GM12878 (cell line): ENCODE data around the gene PPP6R2. TPM values are rescaled to one million over a fixed set of nuclear protein-coding genes. Genes with fewer than 3 reads are reported as not detected.

Experiments
- ASH2L ChIP-seq: fragments of 300-600, 200-600 bp; sonication (generic); IDR thresholded peaks from 2 replicates; pipeline ENCODE4 v1.6.1; 2017; ENCODE audit warnings: low read depth, mild to moderate bottlenecking, borderline replicate concordance
- BRCA1 ChIP-seq: IDR thresholded peaks from 2 replicates; pipeline ENCODE4 v1.6.1; 2011; ENCODE audit warnings: low read depth, low read length, improper control_type of control experiment
- CHD2 ChIP-seq: IDR thresholded peaks from 2 replicates; pipeline ENCODE4 v1.6.1; 2011; ENCODE audit warnings: low read depth, low read length, improper control_type of control experiment, borderline replicate concordance
- KDM1A ChIP-seq: fragments of 200-600 bp; sonication (generic); IDR thresholded peaks from 2 replicates; pipeline ENCODE4 v1.6.1; 2016; ENCODE audit warnings: borderline replicate concordance
- PRDM15 ChIP-seq: fragments of 450-650 bp; formaldehyde crosslinking; IDR thresholded peaks from 2 replicates; pipeline ENCODE4 v1.4.0; 2020; ENCODE audit warnings: mild to moderate bottlenecking, moderate library complexity
- RB1 ChIP-seq: fragments of 450-650 bp; formaldehyde crosslinking; IDR thresholded peaks from 2 replicates; pipeline ENCODE4 v1.6.1; 2017; ENCODE audit warnings: mild to moderate bottlenecking, borderline replicate concordance
- RFX5 ChIP-seq: IDR thresholded peaks from 2 replicates; pipeline ENCODE4 v1.6.1; 2011; ENCODE audit warnings: low read depth, low read length, improper control_type of control experiment
- TCF3 ChIP-seq: IDR thresholded peaks from 2 replicates; pipeline ENCODE4 v1.6.1; 2012; ENCODE audit warnings: low read depth, mild to moderate bottlenecking, low read length, borderline replicate concordance; ENCODE audit not compliant: insufficient read depth
- polyA plus RNA-seq, 11 experiments: library from polyadenylated mRNA; depleted of rRNA in 4 of 11; unstranded in 6 of 11; stranded (reverse) in 5 of 11; fragments of >200 nt; fragmentation: Nextera tagmentation in 4 of 11; fragmentation: Illumina TruSeq in 1 of 11; extraction: Ambion mirVana in 4 of 11; extraction: Trizol in 1 of 11; gene quantifications; 1 replicate in 1 of 11; 2 replicates in 10 of 11; pipeline versions ENCODE4 v1.2.1 to v1.2.3, GENCODE V29; 2011 to 2016; ENCODE audit warnings: inconsistent platforms in 2 of 11, missing spikeins in 2 of 11, low read depth in 1 of 11
- total RNA-seq, 4 experiments: library from RNA; depleted of rRNA in 3 of 4; stranded (reverse); fragments of >200 nt in 3 of 4; fragmentation: Illumina TruSeq in 1 of 4; extraction: Trizol in 1 of 4; gene quantifications; 2 replicates each; pipeline versions ENCODE4 v1.2.1 to v1.2.3, GENCODE V29; 2013 to 2021
- TF ChIP-seq, protein P1 (sequence below): IDR thresholded peaks from 2 replicates; pipeline ENCODE4 v1.6.1; 2011; ENCODE audit warnings: low read depth, mild to moderate bottlenecking, low read length, moderate library complexity, borderline replicate concordance; ENCODE audit errors: extremely low read depth

PPP6R2 gene
- total and polyA plus RNA-seq, 10 of the 15 experiments (the other 5 are each of a cell fraction or from before 2014, with no cell fraction given), result 0.29 to 52.6 (median 25.4) TPM

GRCh38 chr22:50398831-50399648, 55.9 kb downstream of the PPP6R2 start (continued):
- no peak for TF ChIP-seq PRDM15 (CRISPR knock-in tag)
- TF ChIP-seq ASH2L, result no peak
- no peak for TF ChIP-seq RFX5
- TF ChIP-seq BRCA1, result no peak
- no peak for TF ChIP-seq CHD2
- TF ChIP-seq TCF3, result no peak
- TF ChIP-seq, protein P1, sequence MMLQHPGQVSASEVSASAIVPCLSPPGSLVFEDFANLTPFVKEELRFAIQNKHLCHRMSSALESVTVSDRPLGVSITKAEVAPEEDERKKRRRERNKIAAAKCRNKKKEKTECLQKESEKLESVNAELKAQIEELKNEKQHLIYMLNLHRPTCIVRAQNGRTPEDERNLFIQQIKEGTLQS, result no peak
- TF ChIP-seq KDM1A, result no peak
- no peak for TF ChIP-seq RB1
